Loucy (cell line): ENCODE results near the gene GRPEL2.

ENCODE experiments used
- H2AFZ ChIP-seq: fragments of 200-600 bp; sonication (generic); 2 replicates; pipeline ENCODE4 v1.6.0; 2016; ENCODE audit warnings: antibody characterized with exemption, mild to moderate bottlenecking, low read length, moderate library complexity
- H3F3A ChIP-seq: fragments of 200-600 bp; 2 replicates; pipeline ENCODE4 v1.6.0; 2016; ENCODE audit warnings: antibody characterized with exemption, low read depth, mild to moderate bottlenecking
- H3K27me3 ChIP-seq: fragments of 200-600 bp; sonication (generic); 2 replicates; pipeline ENCODE4 v1.6.1; 2014; ENCODE audit warnings: low read length, mild to moderate bottlenecking; ENCODE audit not compliant: insufficient read depth, poor library complexity, severe bottlenecking
- H3K36me3 ChIP-seq: fragments of 200-600 bp; sonication (generic); 2 replicates; pipeline ENCODE4 v1.6.1; 2016; ENCODE audit warnings: low read length; ENCODE audit not compliant: insufficient read depth
- H3K4me1 ChIP-seq: fragments of 200-600 bp; sonication (generic); 2 replicates; pipeline ENCODE4 v1.5.1; 2014; ENCODE audit warnings: low read length, mild to moderate bottlenecking; ENCODE audit not compliant: insufficient read depth, poor library complexity, severe bottlenecking
- H3K4me2 ChIP-seq: fragments of 200-600 bp; sonication (generic); 2 replicates; pipeline ENCODE4 v1.6.0; 2014; ENCODE audit warnings: antibody characterized with exemption, low read length, low read depth, mild to moderate bottlenecking; ENCODE audit not compliant: poor library complexity, severe bottlenecking
- H3K4me3 ChIP-seq: fragments of 200-600 bp; sonication (generic); 2 replicates; pipeline ENCODE4 v1.5.1; 2014; ENCODE audit warnings: low read length, mild to moderate bottlenecking, mixed read lengths; ENCODE audit not compliant: poor library complexity, severe bottlenecking
- H3K79me2 ChIP-seq: fragments of 200-600 bp; sonication (generic); 2 replicates; pipeline ENCODE4 v1.6.1; 2014; ENCODE audit warnings: low read length; ENCODE audit not compliant: insufficient read depth
- H3K9ac ChIP-seq: fragments of 200-600 bp; sonication (generic); 2 replicates; pipeline ENCODE4 v1.6.0; 2014; ENCODE audit warnings: mild to moderate bottlenecking, low read depth, low read length, moderate library complexity; ENCODE audit not compliant: poor library complexity, severe bottlenecking
- H3K9me2 ChIP-seq: fragments of 200-600 bp; sonication (generic); replicated peaks from 2 replicates; pipeline ENCODE4 v1.6.1; 2016; ENCODE audit warnings: low read depth, low read length, mixed read lengths
- H3K9me3 ChIP-seq: fragments of 200-600 bp; sonication (generic); 2 replicates; pipeline ENCODE4 v1.6.1; 2014; ENCODE audit warnings: mild to moderate bottlenecking, antibody characterized with exemption, low read length, low read depth; ENCODE audit not compliant: insufficient read depth
- H4K20me1 ChIP-seq: fragments of 200-600 bp; sonication (generic); 2 replicates; pipeline ENCODE4 v1.6.0; 2014; ENCODE audit warnings: antibody characterized with exemption, low read length, mild to moderate bottlenecking; ENCODE audit not compliant: insufficient read depth, poor library complexity, severe bottlenecking
- EZH2phosphoT487 ChIP-seq: fragments of 200-600 bp; IDR thresholded peaks from 2 replicates; pipeline ENCODE4 v1.6.1; 2018; ENCODE audit warnings: antibody characterized with exemption, mild to moderate bottlenecking, moderate library complexity, borderline replicate concordance
- TF ChIP-seq, protein P1 (sequence below): fragments of 200-600 bp; sonication (generic); conservative IDR thresholded peaks from 2 replicates; pipeline ENCODE4 v1.5.1; 2014; ENCODE audit warnings: mild to moderate bottlenecking, antibody characterized with exemption, low read length

The GRPEL2 gene

DNA sequence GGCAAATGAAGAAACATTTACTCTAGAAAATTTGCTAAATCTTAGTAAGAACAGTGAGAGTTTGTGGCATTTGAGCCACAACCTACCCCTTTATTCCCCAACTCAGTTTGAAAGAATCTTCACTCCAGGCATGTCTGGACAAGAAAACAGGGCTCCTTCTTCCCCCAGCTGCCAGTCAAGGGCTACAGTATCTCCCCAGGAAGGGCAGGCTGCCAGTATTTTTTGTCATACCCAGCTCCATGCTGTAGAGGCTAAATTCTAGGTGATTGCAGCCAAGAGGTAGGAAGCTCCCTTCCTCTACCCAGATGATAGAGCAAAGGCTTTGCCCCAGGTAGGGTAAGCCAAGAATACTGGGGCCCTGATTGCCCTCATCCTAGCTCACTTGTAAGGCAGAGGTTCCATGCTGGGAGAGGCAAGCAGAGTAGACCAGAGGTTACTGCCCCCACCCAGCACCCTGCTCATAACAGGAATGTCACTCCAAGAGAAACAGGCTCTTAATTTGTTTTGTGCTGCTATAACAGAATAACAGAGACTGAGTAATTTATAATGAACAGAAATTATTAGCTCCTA lies 20.0 kb upstream of the GRPEL2 start:
- Histone ChIP-seq H3K4me3 (no peak overlapping the region), H3K4me2 (no peak overlapping the region), H3K27me3 (no peaks in the 10 kb centered on the region), H4K20me1 (no peaks in the 10 kb centered on the region), H3K36me3 (no peaks in the 10 kb centered on the region), H3K9me3 (no peaks in the 10 kb centered on the region), H3K9ac (no peak overlapping the region), H3F3A (no peaks in the 10 kb centered on the region), H3K79me2 (no peaks in the 10 kb centered on the region), H3K4me1 (peaks cover 4% of the 10 kb centered on the region), H2AFZ (no peak overlapping the region), H3K9me2 (no peaks in the 10 kb centered on the region)
- TF ChIP-seq EZH2phosphoT487 = no peak
- TF ChIP-seq, protein P1, sequence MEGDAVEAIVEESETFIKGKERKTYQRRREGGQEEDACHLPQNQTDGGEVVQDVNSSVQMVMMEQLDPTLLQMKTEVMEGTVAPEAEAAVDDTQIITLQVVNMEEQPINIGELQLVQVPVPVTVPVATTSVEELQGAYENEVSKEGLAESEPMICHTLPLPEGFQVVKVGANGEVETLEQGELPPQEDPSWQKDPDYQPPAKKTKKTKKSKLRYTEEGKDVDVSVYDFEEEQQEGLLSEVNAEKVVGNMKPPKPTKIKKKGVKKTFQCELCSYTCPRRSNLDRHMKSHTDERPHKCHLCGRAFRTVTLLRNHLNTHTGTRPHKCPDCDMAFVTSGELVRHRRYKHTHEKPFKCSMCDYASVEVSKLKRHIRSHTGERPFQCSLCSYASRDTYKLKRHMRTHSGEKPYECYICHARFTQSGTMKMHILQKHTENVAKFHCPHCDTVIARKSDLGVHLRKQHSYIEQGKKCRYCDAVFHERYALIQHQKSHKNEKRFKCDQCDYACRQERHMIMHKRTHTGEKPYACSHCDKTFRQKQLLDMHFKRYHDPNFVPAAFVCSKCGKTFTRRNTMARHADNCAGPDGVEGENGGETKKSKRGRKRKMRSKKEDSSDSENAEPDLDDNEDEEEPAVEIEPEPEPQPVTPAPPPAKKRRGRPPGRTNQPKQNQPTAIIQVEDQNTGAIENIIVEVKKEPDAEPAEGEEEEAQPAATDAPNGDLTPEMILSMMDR = no peak

DNA sequence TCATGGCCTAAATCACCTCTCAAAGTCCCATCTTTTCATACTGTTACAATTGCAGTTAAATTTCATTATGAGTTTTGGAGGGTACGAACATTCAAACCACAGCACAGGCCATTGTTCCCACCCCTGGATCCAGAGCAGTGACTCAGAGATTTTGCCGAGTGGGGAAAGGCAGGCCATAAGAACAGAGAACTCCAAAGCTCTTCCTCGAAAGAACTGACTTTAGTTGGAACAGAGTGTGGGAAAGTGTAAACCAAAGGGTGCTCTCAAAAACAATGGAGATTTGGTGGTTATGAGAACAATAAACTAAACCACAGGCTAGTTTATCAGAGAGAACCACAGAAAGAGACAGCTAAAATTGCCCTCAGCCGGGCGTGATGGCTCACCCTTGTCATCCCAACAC lies 19.4 kb upstream of the GRPEL2 start:
- TF ChIP-seq, protein P1 = no peak
- no peak for TF ChIP-seq EZH2phosphoT487
- H3K4me2 ChIP-seq = no peak overlapping the region
- H3K36me3 ChIP-seq = no peaks in the 10 kb centered on the region
- no peaks in the 10 kb centered on the region for H3K27me3 ChIP-seq
- no peaks in the 10 kb centered on the region for H3K79me2 ChIP-seq
- no peak overlapping the region for H3K9ac ChIP-seq
- no peaks in the 10 kb centered on the region for H3K9me3 ChIP-seq
- H3K9me2 ChIP-seq = no peaks in the 10 kb centered on the region
- H4K20me1 ChIP-seq = no peaks in the 10 kb centered on the region
- H2AFZ ChIP-seq = no peak overlapping the region
- no peaks in the 10 kb centered on the region for H3F3A ChIP-seq
- H3K4me1 ChIP-seq = no peaks in the 10 kb centered on the region
- no peak overlapping the region for H3K4me3 ChIP-seq

DNA sequence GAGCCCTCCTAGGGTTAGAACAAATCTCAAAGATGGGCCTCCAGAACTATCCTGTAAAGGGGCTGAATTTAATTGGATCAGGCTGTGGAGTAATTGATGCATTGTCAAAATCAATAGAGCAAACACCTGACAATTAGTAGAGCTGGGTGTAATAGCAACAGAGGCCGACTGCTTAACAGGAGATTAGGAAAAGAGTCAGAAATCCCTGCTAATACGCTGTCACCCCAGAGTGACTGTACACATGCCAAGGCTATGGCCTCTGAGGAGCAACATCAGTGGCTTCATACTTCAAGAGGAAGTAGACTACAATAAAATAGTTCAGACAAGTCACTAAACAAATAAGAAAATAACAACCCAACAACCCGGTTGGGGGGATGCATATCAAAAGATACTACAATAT lies 18.7 kb upstream of the GRPEL2 start:
- Histone ChIP-seq H3K9me3 (no peaks in the 10 kb centered on the region), H3K4me3 (no peak overlapping the region), H2AFZ (no peak overlapping the region), H3K4me2 (no peak overlapping the region), H3K9ac (no peak overlapping the region), H4K20me1 (no peaks in the 10 kb centered on the region), H3F3A (no peaks in the 10 kb centered on the region), H3K36me3 (no peaks in the 10 kb centered on the region), H3K27me3 (no peaks in the 10 kb centered on the region), H3K9me2 (no peaks in the 10 kb centered on the region), H3K4me1 (no peaks in the 10 kb centered on the region), H3K79me2 (no peaks in the 10 kb centered on the region)
- TF ChIP-seq, protein P1 = no peak
- TF ChIP-seq EZH2phosphoT487 = no peak
